Gastrocnemius medialis (tissue), 4 donors: ENCODE data around the gene GAR1.

Experiments
- CTCF ChIP-seq, 5 experiments: fragments of 450-650 bp in 3 of 5; fragments of 200-600 bp in 2 of 5; sonication (generic) in 2 of 5; IDR thresholded peaks in 4 of 5; conservative IDR thresholded peaks in 1 of 5; 1 replicate in 4 of 5; 2 replicates in 1 of 5; pipeline ENCODE4 v1.5.1; 2016 to 2019; ENCODE audit warnings: antibody characterized with exemption in 5 of 5, mild to moderate bottlenecking in 3 of 5, moderate library complexity in 3 of 5
- POLR2A ChIP-seq, 2 donors: fragments of 450-650 bp; IDR thresholded peaks; one replicate each; pipeline ENCODE4 v1.6.1; 2017; ENCODE audit warnings: antibody characterized with exemption in 2 of 2, mild to moderate bottlenecking in 2 of 2, moderate library complexity in 2 of 2

GRCh38 chr4:109786846-109787245 lies 28.7 kb upstream of the GAR1 start:
- TF ChIP-seq CTCF (IDR thresholded peaks at IDR 0.05 in 4 of 5, conservative IDR thresholded peaks at IDR 0.05 in 1 of 5) (no peak), POLR2A (IDR thresholded peaks at IDR 0.05) (no peak)
